ENCODE data around the gene NOS1AP.

DNA sequence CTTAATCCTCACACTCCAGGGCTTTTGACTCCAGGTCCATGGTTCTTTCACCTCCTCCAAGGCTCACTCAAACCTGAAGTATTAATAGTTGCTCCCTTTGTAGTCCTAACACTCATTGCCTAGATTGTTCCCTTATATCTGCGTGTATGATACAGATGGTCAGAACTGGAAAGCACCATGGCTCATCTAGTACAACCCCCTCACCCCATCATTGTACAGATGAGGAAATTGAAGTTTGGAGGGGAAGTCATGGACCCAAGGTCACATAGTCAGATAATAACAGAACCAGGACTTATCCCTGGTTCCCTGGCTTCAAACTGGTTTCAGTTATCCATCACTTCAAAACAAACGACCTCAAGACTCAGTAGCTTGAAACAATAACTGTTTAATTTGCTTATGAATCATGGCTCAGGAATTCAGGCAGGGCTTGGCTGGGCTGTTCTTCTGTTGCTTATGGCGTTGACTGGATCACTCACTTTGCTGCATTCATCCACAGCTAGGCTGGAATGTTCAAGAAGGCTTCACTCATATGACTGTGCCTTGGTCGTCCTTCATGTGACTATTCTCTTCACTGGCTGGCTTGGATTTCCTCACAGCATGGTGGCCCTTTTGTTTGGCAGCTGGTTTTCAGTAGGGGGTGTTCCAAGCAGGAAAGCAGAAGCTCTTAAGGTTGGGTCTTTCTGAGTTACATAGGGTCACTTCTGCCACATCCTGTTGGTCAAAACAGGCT, 5.0 kb downstream of the NOS1AP start:
- TF ChIP-seq NRF1 (IDR thresholded peaks at IDR 0.05; ENCODE audit: low read depth, low read length) (no peak), TEAD4 (IDR thresholded peaks at IDR 0.05; ENCODE audit: borderline replicate concordance, insufficient read depth) (no peak), NFIC (IDR thresholded peaks at IDR 0.05; ENCODE audit: borderline replicate concordance) (no peak), EP300 (IDR thresholded peaks at IDR 0.05; ENCODE audit: borderline replicate concordance in 1 of 2, low read depth in 1 of 2, low read length in 1 of 2) (no peak)
- TF ChIP-seq, protein P1, sequence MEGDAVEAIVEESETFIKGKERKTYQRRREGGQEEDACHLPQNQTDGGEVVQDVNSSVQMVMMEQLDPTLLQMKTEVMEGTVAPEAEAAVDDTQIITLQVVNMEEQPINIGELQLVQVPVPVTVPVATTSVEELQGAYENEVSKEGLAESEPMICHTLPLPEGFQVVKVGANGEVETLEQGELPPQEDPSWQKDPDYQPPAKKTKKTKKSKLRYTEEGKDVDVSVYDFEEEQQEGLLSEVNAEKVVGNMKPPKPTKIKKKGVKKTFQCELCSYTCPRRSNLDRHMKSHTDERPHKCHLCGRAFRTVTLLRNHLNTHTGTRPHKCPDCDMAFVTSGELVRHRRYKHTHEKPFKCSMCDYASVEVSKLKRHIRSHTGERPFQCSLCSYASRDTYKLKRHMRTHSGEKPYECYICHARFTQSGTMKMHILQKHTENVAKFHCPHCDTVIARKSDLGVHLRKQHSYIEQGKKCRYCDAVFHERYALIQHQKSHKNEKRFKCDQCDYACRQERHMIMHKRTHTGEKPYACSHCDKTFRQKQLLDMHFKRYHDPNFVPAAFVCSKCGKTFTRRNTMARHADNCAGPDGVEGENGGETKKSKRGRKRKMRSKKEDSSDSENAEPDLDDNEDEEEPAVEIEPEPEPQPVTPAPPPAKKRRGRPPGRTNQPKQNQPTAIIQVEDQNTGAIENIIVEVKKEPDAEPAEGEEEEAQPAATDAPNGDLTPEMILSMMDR (IDR thresholded peaks at IDR 0.05), result no peak
- TF ChIP-seq, protein P2, sequence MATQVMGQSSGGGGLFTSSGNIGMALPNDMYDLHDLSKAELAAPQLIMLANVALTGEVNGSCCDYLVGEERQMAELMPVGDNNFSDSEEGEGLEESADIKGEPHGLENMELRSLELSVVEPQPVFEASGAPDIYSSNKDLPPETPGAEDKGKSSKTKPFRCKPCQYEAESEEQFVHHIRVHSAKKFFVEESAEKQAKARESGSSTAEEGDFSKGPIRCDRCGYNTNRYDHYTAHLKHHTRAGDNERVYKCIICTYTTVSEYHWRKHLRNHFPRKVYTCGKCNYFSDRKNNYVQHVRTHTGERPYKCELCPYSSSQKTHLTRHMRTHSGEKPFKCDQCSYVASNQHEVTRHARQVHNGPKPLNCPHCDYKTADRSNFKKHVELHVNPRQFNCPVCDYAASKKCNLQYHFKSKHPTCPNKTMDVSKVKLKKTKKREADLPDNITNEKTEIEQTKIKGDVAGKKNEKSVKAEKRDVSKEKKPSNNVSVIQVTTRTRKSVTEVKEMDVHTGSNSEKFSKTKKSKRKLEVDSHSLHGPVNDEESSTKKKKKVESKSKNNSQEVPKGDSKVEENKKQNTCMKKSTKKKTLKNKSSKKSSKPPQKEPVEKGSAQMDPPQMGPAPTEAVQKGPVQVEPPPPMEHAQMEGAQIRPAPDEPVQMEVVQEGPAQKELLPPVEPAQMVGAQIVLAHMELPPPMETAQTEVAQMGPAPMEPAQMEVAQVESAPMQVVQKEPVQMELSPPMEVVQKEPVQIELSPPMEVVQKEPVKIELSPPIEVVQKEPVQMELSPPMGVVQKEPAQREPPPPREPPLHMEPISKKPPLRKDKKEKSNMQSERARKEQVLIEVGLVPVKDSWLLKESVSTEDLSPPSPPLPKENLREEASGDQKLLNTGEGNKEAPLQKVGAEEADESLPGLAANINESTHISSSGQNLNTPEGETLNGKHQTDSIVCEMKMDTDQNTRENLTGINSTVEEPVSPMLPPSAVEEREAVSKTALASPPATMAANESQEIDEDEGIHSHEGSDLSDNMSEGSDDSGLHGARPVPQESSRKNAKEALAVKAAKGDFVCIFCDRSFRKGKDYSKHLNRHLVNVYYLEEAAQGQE (IDR thresholded peaks at IDR 0.05; ENCODE audit: low read depth, low read length), result no peak
- TF ChIP-seq, protein P3, sequence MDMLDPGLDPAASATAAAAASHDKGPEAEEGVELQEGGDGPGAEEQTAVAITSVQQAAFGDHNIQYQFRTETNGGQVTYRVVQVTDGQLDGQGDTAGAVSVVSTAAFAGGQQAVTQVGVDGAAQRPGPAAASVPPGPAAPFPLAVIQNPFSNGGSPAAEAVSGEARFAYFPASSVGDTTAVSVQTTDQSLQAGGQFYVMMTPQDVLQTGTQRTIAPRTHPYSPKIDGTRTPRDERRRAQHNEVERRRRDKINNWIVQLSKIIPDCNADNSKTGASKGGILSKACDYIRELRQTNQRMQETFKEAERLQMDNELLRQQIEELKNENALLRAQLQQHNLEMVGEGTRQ (IDR thresholded peaks at IDR 0.05; ENCODE audit: borderline replicate concordance, low read depth, low read length), result no peak
- TF ChIP-seq, protein P4, sequence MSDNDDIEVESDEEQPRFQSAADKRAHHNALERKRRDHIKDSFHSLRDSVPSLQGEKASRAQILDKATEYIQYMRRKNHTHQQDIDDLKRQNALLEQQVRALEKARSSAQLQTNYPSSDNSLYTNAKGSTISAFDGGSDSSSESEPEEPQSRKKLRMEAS (IDR thresholded peaks at IDR 0.05; ENCODE audit: low read depth), result no peak

Data from SK-N-SH (cell line).